DMS79 (cell line): ENCODE results near the gene CALCR.

Source experiments
- DNase-seq: peaks from one replicate; lab custom pipeline; 2025; lab: John Stamatoyannopoulos, UW

The CALCR gene

DNA sequence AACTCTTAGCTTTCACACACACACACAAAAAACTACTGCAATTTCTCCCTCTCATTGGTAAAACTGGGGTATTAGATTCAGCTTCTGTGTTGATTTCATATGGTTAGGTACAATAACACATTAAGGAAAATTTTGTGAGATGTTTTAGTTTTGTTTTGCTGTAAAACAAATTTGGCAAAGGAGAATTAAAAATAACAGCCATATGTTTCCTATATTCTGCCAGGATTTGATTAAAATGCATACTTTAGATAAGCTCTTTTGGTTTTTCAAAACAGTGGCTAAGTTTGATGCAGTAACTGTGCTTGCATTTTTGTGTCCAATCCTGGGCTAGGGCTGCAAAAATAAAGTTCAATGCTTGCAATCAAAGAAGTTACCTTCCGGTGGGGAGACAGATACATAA is 126.3 kb downstream of the CALCR start:
- no peak for DNase-seq

DNA sequence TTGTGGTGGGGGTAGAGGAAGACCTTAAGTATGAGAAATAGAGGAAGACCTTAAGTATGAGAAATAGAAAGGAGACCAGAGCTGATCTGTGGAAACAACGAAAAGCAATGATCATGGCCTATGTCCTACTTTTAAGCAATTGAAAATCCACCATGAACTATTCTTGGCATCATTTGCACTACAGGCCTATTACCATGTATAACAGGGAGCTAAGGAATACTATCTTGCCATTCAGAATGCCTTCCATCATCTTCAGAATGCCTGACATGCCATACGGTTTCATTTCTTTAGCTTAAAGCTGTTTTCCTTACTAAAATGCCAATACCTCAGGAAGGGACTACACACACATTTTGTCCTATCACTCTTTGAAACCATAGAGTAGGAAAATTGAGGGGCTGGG is 127.0 kb downstream of the CALCR start:
- no peak for DNase-seq

DNA sequence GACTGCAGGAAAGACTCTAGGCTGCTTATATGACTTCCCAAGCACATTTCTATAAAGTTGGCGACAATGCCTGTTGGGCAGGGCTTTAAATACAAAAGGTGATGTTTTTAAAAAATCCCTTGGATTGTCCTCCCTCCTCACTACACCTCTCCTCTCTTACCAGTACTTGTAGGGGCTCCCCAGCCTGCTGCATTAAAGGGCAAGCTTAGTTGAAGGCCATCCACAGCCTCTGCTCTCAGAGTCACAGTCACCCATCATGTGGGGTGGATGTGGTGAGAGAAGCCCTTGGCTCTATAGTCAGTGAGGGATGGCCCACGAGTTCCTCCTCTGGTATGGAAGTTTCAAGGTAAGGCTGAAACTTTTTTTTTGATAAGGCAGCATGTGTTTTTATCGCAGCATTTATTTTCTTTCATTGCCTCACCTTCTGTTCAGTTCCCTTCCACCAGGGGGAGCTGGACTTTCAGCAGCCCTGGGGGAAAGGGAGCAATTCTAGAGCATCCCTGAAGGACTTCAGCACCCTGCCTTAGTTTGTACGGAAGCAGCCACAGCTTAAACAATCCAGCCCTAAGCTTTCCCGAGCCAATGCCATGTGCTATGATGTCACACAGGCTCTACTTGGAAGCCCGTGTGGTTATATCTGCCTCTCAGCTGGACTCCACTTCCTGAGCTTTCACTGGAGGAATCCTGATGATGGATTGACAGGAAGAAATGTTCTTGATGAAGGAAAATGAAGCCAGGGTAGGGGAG is 131.9 kb downstream of the CALCR start:
- no peak for DNase-seq

DNA sequence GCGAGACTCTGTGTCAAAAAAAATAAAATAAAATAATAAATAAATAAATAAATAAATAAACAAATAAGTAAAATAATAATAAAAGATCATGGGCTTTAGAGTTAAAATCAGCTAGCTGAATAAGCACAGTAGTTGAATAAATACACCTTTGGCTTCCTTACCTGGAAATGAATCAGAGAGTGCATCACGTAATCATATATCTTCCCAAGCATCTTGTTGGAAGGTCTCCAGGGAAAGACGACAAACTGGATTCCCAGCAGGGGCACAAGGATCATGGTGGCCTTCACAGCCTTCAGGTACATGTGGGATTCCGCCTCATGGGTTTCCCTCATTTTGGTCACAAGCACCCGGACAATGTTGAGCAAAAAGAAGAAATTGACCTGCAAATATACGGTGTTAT is 138.7 kb downstream of the CALCR start:
- DNase-seq, result no peak

DNA sequence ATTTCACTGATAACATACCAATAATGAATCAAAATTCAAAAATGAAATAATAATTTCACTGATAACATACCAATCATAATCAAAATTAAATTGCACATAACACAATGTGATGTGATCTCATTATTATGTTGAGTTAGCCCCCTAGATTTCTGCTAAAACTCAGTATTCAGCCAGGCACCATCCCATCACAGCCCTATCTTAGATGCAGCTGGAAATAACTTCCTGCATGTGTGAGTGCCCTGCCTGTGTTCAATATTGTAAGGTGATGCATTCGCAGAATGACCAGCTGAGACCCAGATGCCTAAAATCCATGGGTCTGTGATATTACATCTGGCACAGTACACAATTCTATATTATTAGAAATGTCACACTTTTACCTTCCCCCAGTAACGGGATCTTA is 142.4 kb downstream of the CALCR start:
- no peak for DNase-seq

DNA sequence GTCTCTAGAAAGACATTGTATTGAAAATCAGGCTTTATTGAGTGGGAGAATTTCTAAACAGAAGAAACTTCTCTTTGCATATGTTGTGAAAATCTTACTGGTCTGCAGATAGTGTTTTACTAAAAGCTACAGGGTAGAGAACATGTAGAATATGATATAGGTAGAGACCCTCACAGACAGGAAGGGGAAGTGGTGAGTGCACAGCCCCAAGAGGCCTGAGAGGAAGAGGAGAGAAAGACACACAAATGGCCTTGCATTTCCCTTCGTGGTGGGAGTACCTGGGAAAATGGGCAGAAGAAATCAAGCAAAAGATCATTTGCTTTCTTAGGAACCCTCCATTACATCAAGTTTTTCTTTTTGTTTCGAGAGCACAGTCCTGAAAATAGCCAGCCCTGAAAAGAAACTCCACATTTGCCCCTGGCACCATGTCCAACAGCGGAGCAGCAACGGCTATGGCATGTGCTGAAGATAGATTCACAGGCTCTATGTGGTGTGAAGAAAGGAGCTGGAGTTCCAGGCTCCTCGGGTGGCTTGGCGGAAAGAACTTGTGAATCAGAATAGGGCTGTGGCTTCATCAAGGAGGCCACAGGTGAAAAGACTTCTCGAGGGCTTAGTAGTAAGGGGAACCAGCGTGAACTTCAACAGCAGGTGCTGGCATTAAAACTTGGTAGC is 143.5 kb downstream of the CALCR start:
- no peak for DNase-seq

DNA sequence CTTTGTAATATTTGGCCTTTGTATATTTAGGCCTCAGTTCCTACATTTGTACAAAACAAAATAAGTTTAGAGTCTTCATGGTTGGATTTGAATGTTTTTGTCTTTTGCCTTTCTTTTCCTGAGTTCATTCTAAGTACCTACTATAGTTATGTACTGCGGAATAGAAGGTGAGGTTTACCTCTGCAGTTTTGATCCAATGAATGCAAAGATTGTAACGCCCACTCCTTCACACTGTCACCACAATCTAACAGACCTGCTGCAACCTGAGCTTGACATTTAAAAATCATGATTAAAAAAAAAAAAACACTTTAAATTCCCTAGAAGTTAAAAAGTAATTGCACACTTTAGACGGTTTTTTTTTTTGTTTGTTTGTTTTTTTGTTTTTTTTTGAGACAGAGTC is 145.0 kb downstream of the CALCR start:
- DNase-seq, result no peak

DNA sequence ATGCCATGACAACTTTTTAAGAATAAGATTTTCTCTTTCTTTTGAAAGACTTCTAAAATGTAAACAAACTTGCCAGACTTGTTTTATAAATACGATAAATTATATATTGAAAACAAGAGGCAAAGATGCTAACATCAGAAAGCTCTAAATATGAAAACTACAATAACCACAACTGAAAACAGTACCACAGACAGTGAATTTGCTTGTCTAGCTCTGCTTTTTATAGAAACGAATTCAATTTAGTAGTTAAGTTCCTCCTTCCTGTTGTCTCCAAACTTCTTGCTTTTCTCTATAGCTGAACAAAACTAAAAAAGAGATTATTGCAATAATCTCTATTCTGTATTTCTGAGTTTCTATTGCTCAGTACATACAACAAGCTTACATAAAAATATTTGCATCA is 147.4 kb downstream of the CALCR start:
- no peak for DNase-seq

DNA sequence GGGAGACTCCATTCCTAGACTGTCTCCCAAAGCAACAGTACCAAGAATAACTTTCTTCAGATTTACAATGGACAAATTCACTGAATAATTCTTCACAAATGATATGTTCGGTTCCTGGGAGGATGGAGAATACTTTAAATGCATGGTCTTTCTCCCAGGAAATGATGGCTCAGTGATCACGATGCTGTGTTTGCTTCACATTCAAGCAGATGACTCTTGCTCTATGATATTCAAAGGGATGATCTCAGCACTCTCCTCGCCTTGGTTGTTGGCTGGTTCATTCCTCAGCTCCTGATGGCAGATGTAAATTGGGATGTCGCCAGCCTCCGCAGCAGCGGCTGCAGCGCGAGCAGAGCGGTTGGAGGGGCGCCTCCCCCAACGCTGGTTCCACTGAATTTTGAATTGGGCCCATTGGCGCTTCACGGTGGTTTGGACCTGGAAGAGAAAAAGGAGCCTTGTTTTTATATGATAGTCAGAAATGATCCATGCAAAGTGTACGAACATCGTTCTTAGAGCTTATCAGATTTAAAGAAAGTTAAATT is 148.3 kb downstream of the CALCR start:
- DNase-seq, result no peak

DNA sequence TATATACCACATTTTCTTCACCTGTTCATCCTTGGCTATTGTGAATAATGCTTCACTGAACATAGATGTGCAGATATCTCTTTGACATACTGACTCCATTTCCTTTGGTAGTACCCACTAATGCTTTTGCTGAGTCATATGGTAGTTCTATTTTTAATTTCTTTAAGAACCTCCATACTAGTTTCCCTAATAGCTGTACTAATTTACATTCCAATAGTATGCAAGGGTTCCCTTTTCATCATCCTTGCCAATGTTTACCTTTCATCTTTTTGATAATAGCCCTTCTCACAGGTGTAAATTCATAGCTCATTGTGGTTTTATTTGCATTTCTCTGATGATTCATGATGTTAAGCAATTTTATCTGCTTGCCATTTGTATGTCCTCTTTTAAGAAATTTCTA is 159.9 kb downstream of the CALCR start:
- no peak for DNase-seq

DNA sequence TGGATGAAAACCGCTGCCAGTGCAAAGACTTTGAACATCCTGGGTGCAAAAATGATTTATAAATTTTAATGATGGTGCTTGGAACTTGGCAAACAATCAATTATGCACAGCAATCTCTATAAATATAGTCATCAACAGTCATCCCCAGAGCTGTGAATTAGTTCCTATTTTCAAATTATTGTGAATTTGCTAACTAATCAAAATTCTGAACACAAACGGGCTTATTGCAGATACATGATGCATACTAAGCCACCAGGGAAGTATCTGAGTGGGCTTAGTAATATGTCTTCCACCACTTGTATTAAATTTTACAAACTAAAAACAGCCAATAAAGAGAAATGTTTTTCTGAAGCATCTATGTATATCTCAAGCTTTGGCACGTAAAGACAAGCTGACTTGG is 165.2 kb downstream of the CALCR start:
- no peak for DNase-seq

DNA sequence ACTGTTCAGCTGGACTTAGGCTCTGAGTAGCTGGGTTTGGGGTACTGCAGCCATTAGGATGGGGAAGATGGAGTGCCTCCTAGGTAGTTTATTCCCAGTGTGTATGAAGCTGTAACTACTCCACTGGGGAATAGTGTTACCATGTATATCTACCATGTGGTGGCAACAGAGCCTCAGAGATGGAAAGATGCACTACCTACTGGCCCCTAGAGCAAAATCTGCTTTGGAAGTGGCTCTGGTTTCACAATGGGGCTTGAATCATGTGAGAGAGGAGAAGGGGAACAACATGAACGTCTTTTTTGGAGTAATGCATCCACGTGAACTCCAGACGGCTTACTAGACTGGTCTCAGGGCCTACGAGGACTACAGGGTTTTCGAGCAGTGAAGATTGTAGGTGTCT is 167.3 kb downstream of the CALCR start:
- DNase-seq, result no peak

DNA sequence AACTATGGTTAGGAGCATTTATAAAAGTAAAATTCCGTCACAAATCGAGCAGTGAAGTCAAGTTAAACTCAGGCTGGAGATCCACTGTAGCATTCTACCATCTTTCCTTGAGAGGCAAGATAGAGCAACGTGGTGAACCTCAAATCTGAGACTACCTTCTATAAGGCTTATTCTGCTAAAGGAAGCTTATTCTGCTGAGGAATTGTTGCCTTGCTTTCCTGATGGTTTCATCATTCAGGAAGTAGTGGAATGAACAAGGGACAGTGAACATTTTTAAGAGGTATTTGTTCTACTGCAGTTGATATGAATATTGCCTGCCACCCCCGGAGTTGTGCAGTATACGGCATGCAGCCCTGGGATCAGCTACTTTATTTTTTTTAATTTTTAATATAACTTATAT is 171.6 kb downstream of the CALCR start:
- no peak for DNase-seq

DNA sequence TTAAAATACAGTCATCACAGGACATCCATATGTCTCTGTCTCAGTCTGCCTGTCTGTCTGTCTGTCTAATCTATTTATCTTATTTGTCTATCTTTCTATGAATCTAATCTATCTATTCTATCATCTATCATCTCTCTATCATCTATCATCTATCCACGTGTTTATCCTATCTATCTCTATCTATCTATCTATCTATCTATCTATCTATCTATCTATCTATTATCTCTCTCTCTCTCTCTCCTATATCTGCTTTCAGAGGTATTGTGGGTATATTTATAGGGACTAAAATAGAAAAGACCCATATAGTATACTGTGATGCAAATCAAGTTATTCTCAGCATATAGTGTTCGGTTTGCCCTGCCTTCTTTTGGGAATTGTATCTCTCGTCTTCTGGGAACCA is 174.9 kb downstream of the CALCR start:
- DNase-seq, result no peak

DNA sequence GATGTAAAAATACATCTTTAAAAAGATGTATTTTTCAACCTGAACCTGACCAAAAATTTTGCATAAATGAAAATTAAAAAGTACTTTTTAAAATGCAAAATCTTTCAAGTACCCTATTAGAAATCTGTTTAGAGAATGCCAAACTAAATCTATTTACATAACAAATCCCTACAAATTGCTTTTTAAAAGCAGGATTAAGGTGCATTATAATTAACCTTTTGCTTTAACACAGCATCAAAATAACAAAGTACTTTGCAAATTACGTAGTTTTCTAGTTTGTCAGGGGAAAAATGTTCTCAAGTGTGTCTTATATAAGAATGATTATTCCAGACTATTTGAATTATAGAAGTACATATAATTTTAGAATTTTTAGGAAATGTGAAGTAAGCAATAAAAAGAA is 181.5 kb downstream of the CALCR start:
- no peak for DNase-seq

DNA sequence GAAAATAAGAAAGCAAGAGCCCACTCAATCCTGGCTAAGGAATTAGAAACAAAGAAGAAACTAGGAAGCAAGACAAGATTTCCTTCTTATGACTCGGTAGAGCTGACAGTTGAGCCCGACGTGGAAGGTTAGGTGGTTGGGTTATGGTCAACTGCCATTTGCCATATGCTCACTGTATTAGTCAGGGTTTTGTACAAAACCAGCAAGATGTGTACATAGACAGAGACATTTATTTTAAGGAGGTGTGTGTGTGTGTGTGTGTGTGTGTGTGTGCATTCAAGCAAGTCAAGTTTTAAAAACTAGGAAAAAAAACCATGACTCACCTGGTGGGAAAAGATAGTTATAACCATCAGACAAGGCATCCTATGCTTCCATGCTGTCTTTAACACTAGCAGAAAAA is 183.9 kb downstream of the CALCR start:
- DNase-seq, result no peak

DNA sequence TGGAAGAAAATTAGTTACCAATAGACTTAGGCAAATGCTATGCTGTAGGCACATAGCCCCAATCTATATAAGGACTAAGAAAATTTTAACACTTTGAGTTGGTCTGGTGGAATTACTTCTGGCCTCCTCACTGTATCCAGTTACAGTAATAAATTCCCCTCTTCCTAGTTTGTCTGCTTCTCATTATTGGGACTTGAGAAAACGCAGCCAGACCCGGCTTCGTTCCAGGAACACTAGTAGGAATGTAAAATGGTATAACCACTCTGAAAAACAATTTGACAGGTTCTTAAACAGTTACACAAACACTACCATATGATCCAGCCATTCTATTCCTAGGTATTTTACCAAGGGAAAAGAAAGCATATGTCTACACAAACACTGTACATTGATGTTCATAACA is 192.2 kb downstream of the CALCR start:
- DNase-seq, result no peak

DNA sequence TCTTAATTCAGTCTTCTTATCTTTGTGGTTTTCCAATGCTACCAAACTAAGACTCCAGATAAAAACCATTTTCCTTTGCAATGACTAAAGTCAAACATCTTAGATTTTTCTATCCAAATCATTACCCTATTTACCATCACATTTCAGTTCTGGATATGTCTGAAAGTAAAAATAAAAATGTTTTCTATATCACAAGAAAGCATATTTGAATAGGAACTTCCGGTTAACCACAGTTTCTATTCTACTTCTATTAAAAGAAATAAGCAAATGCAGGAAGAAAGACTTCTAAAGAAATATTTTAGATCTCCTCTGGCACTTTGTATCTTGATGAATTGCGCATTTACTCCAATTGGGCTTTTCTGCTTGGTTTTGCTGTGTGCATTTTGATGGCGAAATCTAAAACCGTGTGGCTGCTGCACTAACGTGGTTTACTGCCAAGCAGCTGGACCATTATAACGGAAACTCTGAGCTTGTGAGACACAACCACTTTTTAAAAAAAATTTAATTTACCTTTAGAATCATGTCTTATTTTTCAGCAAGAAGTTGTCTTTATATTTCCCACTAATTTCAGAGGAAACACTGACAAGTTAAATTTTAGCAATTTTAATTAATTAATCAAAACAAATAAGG is 196.3 kb downstream of the CALCR start:
- DNase-seq, result no peak

DNA sequence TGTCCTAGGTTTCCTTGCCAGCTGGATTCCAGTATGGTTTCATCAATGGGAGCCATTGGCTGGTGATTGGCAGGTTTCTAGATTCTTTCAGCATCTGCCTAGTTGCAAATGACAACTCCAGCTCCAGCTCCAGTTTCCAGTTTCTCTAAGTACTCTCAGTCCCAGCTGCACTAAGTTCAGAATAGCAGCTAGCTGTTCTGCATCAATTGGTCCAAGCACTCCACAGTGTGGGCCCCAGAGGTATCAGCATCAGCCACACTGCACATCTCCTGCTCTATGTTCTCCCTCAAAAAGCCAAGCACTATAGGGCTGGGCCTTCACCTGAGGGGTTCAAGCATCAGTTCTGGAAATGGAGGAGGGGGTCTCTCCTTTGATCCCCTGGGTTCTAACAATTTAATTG is 198.9 kb downstream of the CALCR start:
- no peak for DNase-seq
